Measurements from ENCODE around the gene PTPRD. TPM values are rescaled to one million over a fixed set of nuclear protein-coding genes. Genes with fewer than 3 reads are reported as not detected.

Gene PTPRD
- total and polyA plus RNA-seq, 9 of the 15 experiments (the other 6 are each of a cell fraction or from before 2014, with no cell fraction given): 0.11 TPM; not detected in 8

DNA sequence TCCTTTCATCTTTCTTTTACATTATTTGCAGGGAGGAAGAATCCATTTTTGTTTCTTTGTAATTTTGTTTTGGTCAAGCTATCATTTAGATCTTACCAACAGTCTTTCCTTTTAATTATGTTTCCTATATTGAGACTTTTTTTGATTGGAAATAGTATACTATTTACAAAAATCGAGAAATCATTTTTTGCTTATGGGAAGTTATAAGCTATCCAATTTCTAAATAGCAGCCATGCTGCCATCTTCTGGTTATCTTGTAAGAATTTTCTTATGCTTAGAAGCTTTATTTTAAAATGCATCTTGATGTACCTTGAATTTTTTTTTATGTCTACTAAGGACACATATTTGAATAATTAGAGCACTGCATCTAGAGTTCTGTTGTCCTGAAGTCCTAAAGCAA lies 821.2 kb downstream of the PTPRD start:
- Histone ChIP-seq H3K36me3 (ENCODE audit: control insufficient read depth, insufficient read depth, low read length) (no peaks in the 10 kb centered on the region), H3K9ac (ENCODE audit: insufficient read depth in 1 of 2, low read depth in 2 of 2, low read length in 2 of 2) (no peak overlapping the region), H3K27me3 (ENCODE audit: control insufficient read depth in 2 of 2, insufficient read depth in 2 of 2, low read length in 2 of 2) (no peaks in the 10 kb centered on the region), H3K4me3 (no peak overlapping the region), H3K27ac (ENCODE audit: extremely low read depth, low read depth, low read length) (no peak overlapping the region), H4K20me1 (replicated peaks; ENCODE audit: control insufficient read depth, insufficient read depth, low read length) (no peaks in the 10 kb centered on the region), H3K9me3 (replicated peaks; ENCODE audit: control insufficient read depth, insufficient read depth, low read depth, low read length) (no peaks in the 10 kb centered on the region), H2AFZ (ENCODE audit: low read depth, low read length) (no peak overlapping the region), H3K9me1 (ENCODE audit: control insufficient read depth, insufficient read depth, low read length) (no peaks in the 10 kb centered on the region), H3K4me1 (replicated peaks in 1 of 2; ENCODE audit: control insufficient read depth in 2 of 2, insufficient read depth in 2 of 2, low read length in 2 of 2) (no peaks in the 10 kb centered on the region), H3K4me2 (ENCODE audit: insufficient read depth, low read length) (no peak overlapping the region), H3K79me2 (ENCODE audit: control insufficient read depth, insufficient read depth, low read length) (no peaks in the 10 kb centered on the region)
- no TSS peak for BruUV-seq (replicated peaks)
- intact Hi-C loops (cut with micrococcal nuclease) (no loop called here), in situ Hi-C loops (cut with MboI) (no loop called here)
- 0% methylated on average over 1 of the region's 1 CpG for WGBS (ENCODE audit: insufficient coverage, low coverage, missing lambda C conversion rate)
- POLR2A ChIA-PET: no interaction called here
- no peak for DNase-seq (ENCODE audit: extremely low read depth in 1 of 4, low spot score in 3 of 4)
- no peak for FAIRE-seq
- CTCF ChIA-PET (ENCODE audit: low intra/inter-chr PET ratio): no interaction called here
- no peak for ATAC-seq
- no peak for TF ChIP-seq MAFF (IDR thresholded peaks at IDR 0.05; ENCODE audit: low read length)
- no peak for TF ChIP-seq ZNF165 (CRISPR knock-in tag; IDR thresholded peaks at IDR 0.05; ENCODE audit: borderline replicate concordance)
- TF ChIP-seq GATAD2B (IDR thresholded peaks at IDR 0.05; ENCODE audit: borderline replicate concordance): no peak
- no peak for TF ChIP-seq HNRNPUL1 (IDR thresholded peaks at IDR 0.05; ENCODE audit: low read length)
- no peak for TF ChIP-seq ZNF354B (CRISPR knock-in tag; IDR thresholded peaks at IDR 0.05)
- TF ChIP-seq, protein P1, sequence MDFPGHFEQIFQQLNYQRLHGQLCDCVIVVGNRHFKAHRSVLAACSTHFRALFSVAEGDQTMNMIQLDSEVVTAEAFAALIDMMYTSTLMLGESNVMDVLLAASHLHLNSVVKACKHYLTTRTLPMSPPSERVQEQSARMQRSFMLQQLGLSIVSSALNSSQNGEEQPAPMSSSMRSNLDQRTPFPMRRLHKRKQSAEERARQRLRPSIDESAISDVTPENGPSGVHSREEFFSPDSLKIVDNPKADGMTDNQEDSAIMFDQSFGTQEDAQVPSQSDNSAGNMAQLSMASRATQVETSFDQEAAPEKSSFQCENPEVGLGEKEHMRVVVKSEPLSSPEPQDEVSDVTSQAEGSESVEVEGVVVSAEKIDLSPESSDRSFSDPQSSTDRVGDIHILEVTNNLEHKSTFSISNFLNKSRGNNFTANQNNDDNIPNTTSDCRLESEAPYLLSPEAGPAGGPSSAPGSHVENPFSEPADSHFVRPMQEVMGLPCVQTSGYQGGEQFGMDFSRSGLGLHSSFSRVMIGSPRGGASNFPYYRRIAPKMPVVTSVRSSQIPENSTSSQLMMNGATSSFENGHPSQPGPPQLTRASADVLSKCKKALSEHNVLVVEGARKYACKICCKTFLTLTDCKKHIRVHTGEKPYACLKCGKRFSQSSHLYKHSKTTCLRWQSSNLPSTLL (IDR thresholded peaks at IDR 0.05): no peak
- no peak for TF ChIP-seq ELF2 (CRISPR knock-in tag; IDR thresholded peaks at IDR 0.05)
- no peak for TF ChIP-seq ZNF644 (tag; IDR thresholded peaks at IDR 0.05; ENCODE audit: low read depth)
- TF ChIP-seq ZNF75A (CRISPR knock-in tag; IDR thresholded peaks at IDR 0.05): no peak
- TF ChIP-seq BRCA1 (IDR thresholded peaks at IDR 0.05): no peak
- no peak for TF ChIP-seq BRCA1 (CRISPR knock-in tag; IDR thresholded peaks at IDR 0.05)
- no peak for TF ChIP-seq CXXC5 (CRISPR knock-in tag; IDR thresholded peaks at IDR 0.05)
- no peak for TF ChIP-seq NR4A1 (CRISPR knock-in tag; IDR thresholded peaks at IDR 0.05)
- TF ChIP-seq NR4A1 (tag; IDR thresholded peaks at IDR 0.05): no peak
- no peak for TF ChIP-seq PTRF (tag; IDR thresholded peaks at IDR 0.05)
- TF ChIP-seq POLR2H (tag; IDR thresholded peaks at IDR 0.05; ENCODE audit: low read depth): no peak
- no peak for TF ChIP-seq HDAC3 (IDR thresholded peaks at IDR 0.05; ENCODE audit: borderline replicate concordance, partially characterized antibody)
- no peak for TF ChIP-seq SIN3B (IDR thresholded peaks at IDR 0.05; ENCODE audit: low read depth)
- no peak for TF ChIP-seq NRF1 (conservative IDR thresholded peaks at IDR 0.05 in 1 of 2, IDR thresholded peaks at IDR 0.05 in 1 of 2)
- no peak for TF ChIP-seq ZKSCAN8 (CRISPR knock-in tag; IDR thresholded peaks at IDR 0.05)
